NCI-H2029 (cell line): ENCODE results near the gene L3MBTL1.

ENCODE experiments used
- DNase-seq: peaks from one replicate; lab custom pipeline; 2025; lab: John Stamatoyannopoulos, UW

L3MBTL1 gene

GRCh38 chr20:43535370-43536004 is 28.0 kb downstream of the L3MBTL1 start:
- no peak for DNase-seq

GRCh38 chr20:43536041-43536816 is 28.7 kb downstream of the L3MBTL1 start:
- DNase-seq: no peak

- no peak for DNase-seq
Observed at GRCh38 chr20:43536817-43537440, 29.4 kb downstream of the L3MBTL1 start.

- peak; percentile 52 for DNase-seq
Observed at GRCh38 chr20:43537921-43538877, 30.7 kb downstream of the L3MBTL1 start.

- no peak for DNase-seq
Observed at GRCh38 chr20:43538878-43539700, 31.6 kb downstream of the L3MBTL1 start.

- no peak for DNase-seq
Observed at GRCh38 chr20:43539975-43540672, 32.6 kb downstream of the L3MBTL1 start.

GRCh38 chr20:43540673-43541060 is 33.2 kb downstream of the L3MBTL1 start:
- no peak for DNase-seq

GRCh38 chr20:43541214-43541613 is 33.7 kb downstream of the L3MBTL1 start:
- DNase-seq: no peak

GRCh38 chr20:43542161-43542560 is 34.7 kb downstream of the L3MBTL1 start:
- no peak for DNase-seq

GRCh38 chr20:43542674-43543073 is 35.2 kb downstream of the L3MBTL1 start:
- no peak for DNase-seq

- DNase-seq: no peak
Observed at GRCh38 chr20:43543138-43543537, 35.6 kb downstream of the L3MBTL1 start.

GRCh38 chr20:43544501-43544900 is 37.0 kb downstream of the L3MBTL1 start:
- DNase-seq: no peak

GRCh38 chr20:43545837-43546578 is 38.5 kb downstream of the L3MBTL1 start:
- DNase-seq: no peak

- DNase-seq: no peak
Observed at GRCh38 chr20:43548273-43548880, 40.9 kb downstream of the L3MBTL1 start.

GRCh38 chr20:43549416-43550065 is 42.0 kb downstream of the L3MBTL1 start:
- no peak for DNase-seq

GRCh38 chr20:43550456-43550855 is 43.0 kb downstream of the L3MBTL1 start:
- no peak for DNase-seq

- no peak for DNase-seq
Observed at GRCh38 chr20:43554369-43554768, 46.9 kb downstream of the L3MBTL1 start.

- no peak for DNase-seq
Observed at GRCh38 chr20:43558412-43559146, 51.1 kb downstream of the L3MBTL1 start, which contains the start of gene SGK2. Gene SGK2 (plus strand): TSS chr20:43559027. CDS start chr20:43566496, 7,469 bp downstream.
